ENCODE results near the gene FBXO5.

The FBXO5 gene

DNA sequence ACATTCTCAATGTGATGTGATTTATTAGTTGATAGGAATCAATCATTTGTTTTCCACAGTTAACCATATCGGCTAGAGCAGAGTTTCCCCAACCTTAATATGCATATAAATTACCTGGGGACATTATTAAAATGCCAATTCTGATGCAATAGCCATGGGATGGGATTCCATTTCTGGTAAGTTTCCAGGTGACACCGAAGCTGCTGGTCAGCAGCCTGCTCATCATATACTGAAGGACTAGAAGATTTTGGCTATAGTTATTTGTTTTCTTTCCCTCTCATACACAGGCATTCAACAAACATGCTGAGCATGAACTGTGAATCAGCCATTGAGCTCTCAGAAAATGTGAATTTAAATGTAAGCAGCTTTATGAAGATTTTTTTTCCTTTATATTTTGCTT lies 35.8 kb downstream of the FBXO5 start:
- H3K4me3 ChIP-seq (ENCODE audit: low read depth, low read length): no peak overlapping the region
- TF ChIP-seq, protein P1, sequence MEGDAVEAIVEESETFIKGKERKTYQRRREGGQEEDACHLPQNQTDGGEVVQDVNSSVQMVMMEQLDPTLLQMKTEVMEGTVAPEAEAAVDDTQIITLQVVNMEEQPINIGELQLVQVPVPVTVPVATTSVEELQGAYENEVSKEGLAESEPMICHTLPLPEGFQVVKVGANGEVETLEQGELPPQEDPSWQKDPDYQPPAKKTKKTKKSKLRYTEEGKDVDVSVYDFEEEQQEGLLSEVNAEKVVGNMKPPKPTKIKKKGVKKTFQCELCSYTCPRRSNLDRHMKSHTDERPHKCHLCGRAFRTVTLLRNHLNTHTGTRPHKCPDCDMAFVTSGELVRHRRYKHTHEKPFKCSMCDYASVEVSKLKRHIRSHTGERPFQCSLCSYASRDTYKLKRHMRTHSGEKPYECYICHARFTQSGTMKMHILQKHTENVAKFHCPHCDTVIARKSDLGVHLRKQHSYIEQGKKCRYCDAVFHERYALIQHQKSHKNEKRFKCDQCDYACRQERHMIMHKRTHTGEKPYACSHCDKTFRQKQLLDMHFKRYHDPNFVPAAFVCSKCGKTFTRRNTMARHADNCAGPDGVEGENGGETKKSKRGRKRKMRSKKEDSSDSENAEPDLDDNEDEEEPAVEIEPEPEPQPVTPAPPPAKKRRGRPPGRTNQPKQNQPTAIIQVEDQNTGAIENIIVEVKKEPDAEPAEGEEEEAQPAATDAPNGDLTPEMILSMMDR (IDR thresholded peaks at IDR 0.05; ENCODE audit: low read depth, low read length): no peak
- in situ Hi-C loops (cut with HindIII; ENCODE audit: low sequenced_read_pairs): no loop called here
- no peak for DNase-seq (ENCODE audit: low read depth, low spot score)

DNA sequence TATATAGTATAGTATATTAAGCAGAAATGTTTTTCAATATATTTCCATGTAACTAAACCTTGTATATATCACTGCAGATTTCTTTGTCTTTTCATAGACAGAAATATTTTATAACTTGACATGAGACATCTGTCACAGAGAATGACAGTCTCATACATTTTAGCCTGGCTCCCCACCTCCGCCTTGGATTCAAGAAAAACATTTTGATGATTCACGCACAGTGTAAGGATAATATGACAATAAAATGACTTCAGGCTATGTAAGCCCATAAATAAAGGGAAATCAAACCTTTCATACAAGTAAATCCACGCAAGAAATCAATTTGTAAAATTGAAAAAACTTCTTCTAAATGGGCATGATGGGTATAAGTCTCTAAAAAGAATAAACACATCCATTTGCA lies 36.4 kb downstream of the FBXO5 start:
- in situ Hi-C loops (cut with HindIII; ENCODE audit: low sequenced_read_pairs): no loop called here
- no peak overlapping the region for H3K4me3 ChIP-seq (ENCODE audit: low read depth, low read length)
- TF ChIP-seq, protein P1 (IDR thresholded peaks at IDR 0.05; ENCODE audit: low read depth, low read length): no peak
- no peak for DNase-seq (ENCODE audit: low read depth, low spot score)

DNA sequence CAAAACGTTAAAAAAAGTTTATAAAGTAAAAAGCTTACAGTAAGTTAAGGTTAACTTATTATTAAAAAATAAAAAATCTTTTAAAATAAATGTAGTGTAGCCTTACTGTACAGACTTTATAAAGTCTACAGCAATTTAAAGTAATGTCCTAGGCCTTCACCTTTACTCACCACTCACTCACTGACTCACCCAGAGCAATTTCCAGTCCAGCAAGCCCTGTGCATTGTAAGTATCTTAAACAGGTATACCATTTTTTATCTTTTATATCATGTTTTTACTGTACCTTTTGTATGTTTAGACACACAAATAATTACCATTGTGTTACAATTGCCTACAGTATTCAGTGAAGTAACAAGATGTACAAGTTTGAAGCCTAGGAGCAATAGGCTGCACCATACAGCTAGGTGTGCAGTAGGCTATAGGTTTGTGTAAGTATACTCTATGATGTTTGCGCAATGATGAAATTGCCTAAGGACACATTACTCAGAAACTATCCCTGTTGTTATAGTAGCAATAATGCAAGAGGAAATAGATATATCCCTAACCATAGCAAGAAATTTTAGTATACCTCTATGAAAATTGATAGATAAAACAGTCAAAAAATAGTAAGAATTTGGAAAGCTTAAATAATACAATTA lies 39.5 kb downstream of the FBXO5 start:
- TF ChIP-seq, protein P1 (IDR thresholded peaks at IDR 0.05; ENCODE audit: low read depth, low read length): no peak
- in situ Hi-C loops (cut with HindIII; ENCODE audit: low sequenced_read_pairs): no loop called here
- no peak for DNase-seq (ENCODE audit: low read depth, low spot score)
- H3K4me3 ChIP-seq (ENCODE audit: low read depth, low read length): no peak overlapping the region

DNA sequence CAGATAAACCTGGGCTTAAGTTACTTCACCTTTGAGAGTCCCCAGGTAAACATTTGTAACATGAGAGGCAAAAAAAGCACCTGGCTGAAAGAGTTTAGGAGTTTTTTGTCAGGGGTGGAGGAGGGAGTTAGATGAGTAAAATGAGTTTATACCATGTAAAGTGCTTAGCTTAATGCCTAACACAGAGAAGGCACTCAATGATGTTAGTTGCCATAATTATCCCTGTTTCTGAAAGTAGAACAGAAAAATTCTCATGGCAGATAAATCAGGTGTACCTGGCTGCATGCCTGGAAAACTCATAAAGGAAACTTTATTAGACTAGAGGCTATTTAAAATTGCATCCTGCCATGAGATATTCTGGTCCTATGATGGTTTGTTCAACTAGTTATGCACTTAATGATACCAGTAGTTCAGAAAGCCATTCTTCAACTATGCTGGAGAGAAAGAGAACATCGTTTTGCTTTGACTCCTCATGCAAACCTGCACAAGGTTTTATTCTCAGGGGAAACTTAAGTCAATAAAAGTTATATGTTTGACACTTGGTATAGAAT lies 40.4 kb downstream of the FBXO5 start:
- no peak for DNase-seq (ENCODE audit: low read depth, low spot score)
- TF ChIP-seq, protein P1 (IDR thresholded peaks at IDR 0.05; ENCODE audit: low read depth, low read length): no peak
- H3K4me3 ChIP-seq (ENCODE audit: low read depth, low read length): no peak overlapping the region
- in situ Hi-C loops (cut with HindIII; ENCODE audit: low sequenced_read_pairs): no loop called here

DNA sequence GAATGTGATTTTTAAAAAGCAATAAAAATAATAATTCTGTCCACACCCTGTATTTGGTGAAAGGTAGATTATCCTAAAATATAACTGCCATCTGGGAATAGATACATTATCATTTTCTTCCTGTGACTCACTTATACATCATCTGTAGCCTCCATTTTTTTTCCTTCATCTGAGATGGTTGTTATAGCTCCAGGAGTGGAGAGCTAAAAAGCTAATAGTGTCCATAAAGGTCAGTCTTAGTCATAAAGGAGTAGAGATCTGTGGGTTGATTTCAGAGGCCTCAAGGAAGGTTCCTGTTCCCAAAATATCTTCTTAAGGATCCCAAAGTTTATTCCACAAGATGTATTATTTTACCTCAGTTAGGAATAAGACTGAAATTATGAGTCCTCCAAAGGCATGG lies 41.1 kb downstream of the FBXO5 start:
- in situ Hi-C loops (cut with HindIII; ENCODE audit: low sequenced_read_pairs): no loop called here
- DNase-seq (ENCODE audit: low read depth, low spot score): no peak
- H3K4me3 ChIP-seq (ENCODE audit: low read depth, low read length): no peak overlapping the region
- TF ChIP-seq, protein P1 (IDR thresholded peaks at IDR 0.05; ENCODE audit: low read depth, low read length): no peak

DNA sequence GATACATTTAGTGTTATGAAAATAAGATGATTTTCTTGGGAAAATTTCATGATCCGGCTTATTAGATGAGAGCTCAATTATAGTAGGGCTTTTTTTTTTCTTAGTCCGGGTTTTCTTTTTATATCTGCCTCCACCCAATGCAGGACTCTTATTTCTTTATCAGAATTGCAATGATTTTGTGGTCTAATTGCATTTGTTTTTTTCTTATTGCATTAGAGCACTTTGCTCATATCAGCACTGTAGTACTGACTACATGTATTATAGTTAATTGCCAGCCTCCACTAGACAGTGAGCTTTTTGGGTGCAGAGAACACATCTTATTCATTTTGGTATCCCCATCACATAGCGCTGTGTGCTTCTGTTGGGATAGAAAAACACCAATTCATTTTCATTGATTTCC lies 50.0 kb downstream of the FBXO5 start:
- TF ChIP-seq, protein P1 (IDR thresholded peaks at IDR 0.05; ENCODE audit: low read depth, low read length): no peak
- no peak overlapping the region for H3K4me3 ChIP-seq (ENCODE audit: low read depth, low read length)
- no peak for DNase-seq (ENCODE audit: low read depth, low spot score)
- in situ Hi-C loops (cut with HindIII; ENCODE audit: low sequenced_read_pairs): no loop called here

All from astrocyte of the spinal cord (primary cell).